HepG2 (cell line): ENCODE results near the gene KCNS1. TPM values are rescaled to one million over a fixed set of nuclear protein-coding genes. Genes with fewer than 3 reads are reported as not detected.

Source experiments
- KDM1A ChIP-seq: IDR thresholded peaks from 2 replicates; pipeline ENCODE4 v1.6.1; 2016; ENCODE audit warnings: missing compliant biosample characterization
- KMT2B ChIP-seq: IDR thresholded peaks from 2 replicates; pipeline ENCODE4 v1.6.1; 2016; ENCODE audit warnings: missing genetic modification reagents, missing compliant biosample characterization
- PCBP2 ChIP-seq: fragments of 200-400 bp; formaldehyde crosslinking; optimal IDR thresholded peaks from 2 replicates; pipeline ENCODE3; 2018; ENCODE audit warnings: low read length, low read depth; ENCODE audit not compliant: poor library complexity, severe bottlenecking
- PPARG ChIP-seq: conservative IDR thresholded peaks from 2 replicates; pipeline ENCODE4 v1.6.1; 2016; ENCODE audit warnings: missing biosample characterization, missing genetic modification reagents
- SP5 ChIP-seq: IDR thresholded peaks from 2 replicates; pipeline ENCODE4 v1.6.1; 2016; ENCODE audit warnings: low read depth, borderline replicate concordance
- YEATS2 ChIP-seq: sonication (generic); formaldehyde crosslinking; IDR thresholded peaks from 2 replicates; pipeline ENCODE4 v1.4.0; 2020; ENCODE audit warnings: missing genetic modification reagents, borderline replicate concordance
- ZBTB7A ChIP-seq: sonication (generic); formaldehyde crosslinking; IDR thresholded peaks from 2 replicates; pipeline ENCODE4 v1.8.0; 2022; ENCODE audit warnings: mild to moderate bottlenecking, missing genetic modification reagents
- ZMYM3 ChIP-seq: sonication (generic); formaldehyde crosslinking; IDR thresholded peaks from 2 replicates; pipeline ENCODE4 v1.5.1; 2020; ENCODE audit warnings: mild to moderate bottlenecking, missing genetic modification reagents
- ZNF468 ChIP-seq: sonication (generic); formaldehyde crosslinking; IDR thresholded peaks from 2 replicates; pipeline ENCODE4 v1.8.0; 2022; ENCODE audit warnings: mild to moderate bottlenecking, moderate library complexity, missing genetic modification reagents
- ZNF552 ChIP-seq: sonication (generic); formaldehyde crosslinking; IDR thresholded peaks from 2 replicates; pipeline ENCODE4 v1.9.0; 2022; ENCODE audit warnings: missing genetic modification reagents, mild to moderate bottlenecking, borderline replicate concordance
- ZNF598 ChIP-seq: sonication (generic); formaldehyde crosslinking; IDR thresholded peaks from 2 replicates; pipeline ENCODE4 v1.5.1; 2020; ENCODE audit warnings: mild to moderate bottlenecking, missing genetic modification reagents, borderline replicate concordance
- polyA plus RNA-seq, 8 experiments: library from polyadenylated mRNA; depleted of rRNA in 3 of 8; stranded (reverse) in 7 of 8; unstranded in 1 of 8; fragments of >200 nt; fragmentation: Illumina TruSeq in 4 of 8; extraction: Trizol in 4 of 8; gene quantifications; 2 replicates each; pipeline versions ENCODE4 v1.2.1 to v1.2.3, GENCODE V29; 2011 to 2016; ENCODE audit warnings: low read depth in 4 of 8, missing spikeins in 1 of 8, mixed read lengths in 1 of 8; ENCODE audit not compliant: insufficient read depth in 1 of 8
- total RNA-seq, 5 experiments: library from RNA; depleted of rRNA; stranded (reverse); fragments of >200 nt; fragmentation: Illumina TruSeq; extraction: Trizol; gene quantifications; 2 replicates each; pipeline ENCODE4 v1.2.3, GENCODE V29; 2016; ENCODE audit warnings: low read depth in 1 of 5
- TF ChIP-seq, protein P1 (sequence below): sonication (generic); formaldehyde crosslinking; IDR thresholded peaks from 2 replicates; pipeline ENCODE4 v1.4.0; 2020; ENCODE audit warnings: missing genetic modification reagents
- TF ChIP-seq, protein P2 (sequence below): sonication (generic); formaldehyde crosslinking; IDR thresholded peaks from 2 replicates; pipeline ENCODE4 v1.4.0; 2020; ENCODE audit warnings: mild to moderate bottlenecking, missing genetic modification reagents
- TF ChIP-seq, protein P3 (sequence below): sonication (generic); formaldehyde crosslinking; IDR thresholded peaks from 2 replicates; pipeline ENCODE4 v1.5.0; 2020; ENCODE audit warnings: mild to moderate bottlenecking, missing genetic modification reagents, borderline replicate concordance
- TF ChIP-seq, protein P4 (sequence below): sonication (generic); formaldehyde crosslinking; conservative IDR thresholded peaks from 2 replicates; pipeline ENCODE4 v1.4.0; 2020; ENCODE audit warnings: mild to moderate bottlenecking, missing genetic modification reagents, moderate library complexity
- TF ChIP-seq, protein P5 (sequence below): sonication (generic); formaldehyde crosslinking; IDR thresholded peaks from 2 replicates; pipeline ENCODE4 v1.4.0; 2020; ENCODE audit warnings: missing genetic modification reagents, mild to moderate bottlenecking, borderline replicate concordance

Gene KCNS1
- total and polyA plus RNA-seq, 2 of the 13 experiments (the other 11 are each of a cell fraction or from before 2014, with no cell fraction given): 0.03 TPM; not detected in 1

DNA sequence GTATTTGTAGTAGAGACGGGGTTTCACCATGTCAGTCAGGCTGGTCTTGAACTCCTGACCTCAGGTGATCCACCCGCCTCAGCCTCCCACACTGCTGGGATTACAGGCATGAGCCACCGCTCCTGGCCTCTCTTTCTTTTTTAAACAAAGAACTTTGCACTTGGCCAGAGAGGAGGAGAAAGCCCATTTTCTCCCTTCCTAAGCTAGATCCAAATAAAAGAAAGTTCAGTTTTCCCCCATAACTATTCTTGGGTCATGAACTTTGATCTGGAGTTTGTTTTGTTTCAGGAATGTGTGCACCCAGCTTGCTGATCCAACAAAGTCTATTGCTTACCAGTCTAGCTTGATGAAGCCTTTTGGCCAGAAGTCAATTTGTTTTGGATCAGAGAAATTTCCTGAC, 23.4 kb downstream of the KCNS1 start (continued):
- TF ChIP-seq, protein P1, sequence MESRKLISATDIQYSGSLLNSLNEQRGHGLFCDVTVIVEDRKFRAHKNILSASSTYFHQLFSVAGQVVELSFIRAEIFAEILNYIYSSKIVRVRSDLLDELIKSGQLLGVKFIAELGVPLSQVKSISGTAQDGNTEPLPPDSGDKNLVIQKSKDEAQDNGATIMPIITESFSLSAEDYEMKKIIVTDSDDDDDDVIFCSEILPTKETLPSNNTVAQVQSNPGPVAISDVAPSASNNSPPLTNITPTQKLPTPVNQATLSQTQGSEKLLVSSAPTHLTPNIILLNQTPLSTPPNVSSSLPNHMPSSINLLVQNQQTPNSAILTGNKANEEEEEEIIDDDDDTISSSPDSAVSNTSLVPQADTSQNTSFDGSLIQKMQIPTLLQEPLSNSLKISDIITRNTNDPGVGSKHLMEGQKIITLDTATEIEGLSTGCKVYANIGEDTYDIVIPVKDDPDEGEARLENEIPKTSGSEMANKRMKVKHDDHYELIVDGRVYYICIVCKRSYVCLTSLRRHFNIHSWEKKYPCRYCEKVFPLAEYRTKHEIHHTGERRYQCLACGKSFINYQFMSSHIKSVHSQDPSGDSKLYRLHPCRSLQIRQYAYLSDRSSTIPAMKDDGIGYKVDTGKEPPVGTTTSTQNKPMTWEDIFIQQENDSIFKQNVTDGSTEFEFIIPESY (CRISPR knock-in tag): peak; percentile 56; the same call in 1 of the 2 replicates
- TF ChIP-seq, protein P2, sequence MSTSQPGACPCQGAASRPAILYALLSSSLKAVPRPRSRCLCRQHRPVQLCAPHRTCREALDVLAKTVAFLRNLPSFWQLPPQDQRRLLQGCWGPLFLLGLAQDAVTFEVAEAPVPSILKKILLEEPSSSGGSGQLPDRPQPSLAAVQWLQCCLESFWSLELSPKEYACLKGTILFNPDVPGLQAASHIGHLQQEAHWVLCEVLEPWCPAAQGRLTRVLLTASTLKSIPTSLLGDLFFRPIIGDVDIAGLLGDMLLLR (CRISPR knock-in tag): no peak
- TF ChIP-seq KDM1A (peak; percentile 89), ZNF598 (CRISPR knock-in tag) (no peak), PCBP2 (no peak), PPARG (CRISPR knock-in tag) (0 out of 2 replicates have a peak, but pooled peaks have one; percentile 63), YEATS2 (CRISPR knock-in tag) (peak; percentile 11; the same call in 1 of the 2 replicates), ZNF552 (CRISPR knock-in tag) (no peak), KMT2B (CRISPR knock-in tag) (0 out of 2 replicates have a peak, but pooled peaks have one; percentile 31), ZBTB7A (CRISPR knock-in tag) (no peak), ZMYM3 (peak; percentile 94), ZNF468 (CRISPR knock-in tag) (no peak), SP5 (CRISPR knock-in tag) (peak; percentile 68)
- TF ChIP-seq, protein P3, sequence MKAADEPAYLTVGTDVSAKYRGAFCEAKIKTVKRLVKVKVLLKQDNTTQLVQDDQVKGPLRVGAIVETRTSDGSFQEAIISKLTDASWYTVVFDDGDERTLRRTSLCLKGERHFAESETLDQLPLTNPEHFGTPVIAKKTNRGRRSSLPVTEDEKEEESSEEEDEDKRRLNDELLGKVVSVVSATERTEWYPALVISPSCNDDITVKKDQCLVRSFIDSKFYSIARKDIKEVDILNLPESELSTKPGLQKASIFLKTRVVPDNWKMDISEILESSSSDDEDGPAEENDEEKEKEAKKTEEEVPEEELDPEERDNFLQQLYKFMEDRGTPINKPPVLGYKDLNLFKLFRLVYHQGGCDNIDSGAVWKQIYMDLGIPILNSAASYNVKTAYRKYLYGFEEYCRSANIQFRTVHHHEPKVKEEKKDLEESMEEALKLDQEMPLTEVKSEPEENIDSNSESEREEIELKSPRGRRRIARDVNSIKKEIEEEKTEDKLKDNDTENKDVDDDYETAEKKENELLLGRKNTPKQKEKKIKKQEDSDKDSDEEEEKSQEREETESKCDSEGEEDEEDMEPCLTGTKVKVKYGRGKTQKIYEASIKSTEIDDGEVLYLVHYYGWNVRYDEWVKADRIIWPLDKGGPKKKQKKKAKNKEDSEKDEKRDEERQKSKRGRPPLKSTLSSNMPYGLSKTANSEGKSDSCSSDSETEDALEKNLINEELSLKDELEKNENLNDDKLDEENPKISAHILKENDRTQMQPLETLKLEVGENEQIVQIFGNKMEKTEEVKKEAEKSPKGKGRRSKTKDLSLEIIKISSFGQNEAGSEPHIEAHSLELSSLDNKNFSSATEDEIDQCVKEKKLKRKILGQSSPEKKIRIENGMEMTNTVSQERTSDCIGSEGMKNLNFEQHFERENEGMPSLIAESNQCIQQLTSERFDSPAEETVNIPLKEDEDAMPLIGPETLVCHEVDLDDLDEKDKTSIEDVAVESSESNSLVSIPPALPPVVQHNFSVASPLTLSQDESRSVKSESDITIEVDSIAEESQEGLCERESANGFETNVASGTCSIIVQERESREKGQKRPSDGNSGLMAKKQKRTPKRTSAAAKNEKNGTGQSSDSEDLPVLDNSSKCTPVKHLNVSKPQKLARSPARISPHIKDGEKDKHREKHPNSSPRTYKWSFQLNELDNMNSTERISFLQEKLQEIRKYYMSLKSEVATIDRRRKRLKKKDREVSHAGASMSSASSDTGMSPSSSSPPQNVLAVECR: peak; percentile 35; the same call in 1 of the 2 replicates
- TF ChIP-seq, protein P4, sequence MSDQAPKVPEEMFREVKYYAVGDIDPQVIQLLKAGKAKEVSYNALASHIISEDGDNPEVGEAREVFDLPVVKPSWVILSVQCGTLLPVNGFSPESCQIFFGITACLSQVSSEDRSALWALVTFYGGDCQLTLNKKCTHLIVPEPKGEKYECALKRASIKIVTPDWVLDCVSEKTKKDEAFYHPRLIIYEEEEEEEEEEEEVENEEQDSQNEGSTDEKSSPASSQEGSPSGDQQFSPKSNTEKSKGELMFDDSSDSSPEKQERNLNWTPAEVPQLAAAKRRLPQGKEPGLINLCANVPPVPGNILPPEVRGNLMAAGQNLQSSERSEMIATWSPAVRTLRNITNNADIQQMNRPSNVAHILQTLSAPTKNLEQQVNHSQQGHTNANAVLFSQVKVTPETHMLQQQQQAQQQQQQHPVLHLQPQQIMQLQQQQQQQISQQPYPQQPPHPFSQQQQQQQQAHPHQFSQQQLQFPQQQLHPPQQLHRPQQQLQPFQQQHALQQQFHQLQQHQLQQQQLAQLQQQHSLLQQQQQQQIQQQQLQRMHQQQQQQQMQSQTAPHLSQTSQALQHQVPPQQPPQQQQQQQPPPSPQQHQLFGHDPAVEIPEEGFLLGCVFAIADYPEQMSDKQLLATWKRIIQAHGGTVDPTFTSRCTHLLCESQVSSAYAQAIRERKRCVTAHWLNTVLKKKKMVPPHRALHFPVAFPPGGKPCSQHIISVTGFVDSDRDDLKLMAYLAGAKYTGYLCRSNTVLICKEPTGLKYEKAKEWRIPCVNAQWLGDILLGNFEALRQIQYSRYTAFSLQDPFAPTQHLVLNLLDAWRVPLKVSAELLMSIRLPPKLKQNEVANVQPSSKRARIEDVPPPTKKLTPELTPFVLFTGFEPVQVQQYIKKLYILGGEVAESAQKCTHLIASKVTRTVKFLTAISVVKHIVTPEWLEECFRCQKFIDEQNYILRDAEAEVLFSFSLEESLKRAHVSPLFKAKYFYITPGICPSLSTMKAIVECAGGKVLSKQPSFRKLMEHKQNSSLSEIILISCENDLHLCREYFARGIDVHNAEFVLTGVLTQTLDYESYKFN (CRISPR knock-in tag): peak; percentile 91
- TF ChIP-seq, protein P5, sequence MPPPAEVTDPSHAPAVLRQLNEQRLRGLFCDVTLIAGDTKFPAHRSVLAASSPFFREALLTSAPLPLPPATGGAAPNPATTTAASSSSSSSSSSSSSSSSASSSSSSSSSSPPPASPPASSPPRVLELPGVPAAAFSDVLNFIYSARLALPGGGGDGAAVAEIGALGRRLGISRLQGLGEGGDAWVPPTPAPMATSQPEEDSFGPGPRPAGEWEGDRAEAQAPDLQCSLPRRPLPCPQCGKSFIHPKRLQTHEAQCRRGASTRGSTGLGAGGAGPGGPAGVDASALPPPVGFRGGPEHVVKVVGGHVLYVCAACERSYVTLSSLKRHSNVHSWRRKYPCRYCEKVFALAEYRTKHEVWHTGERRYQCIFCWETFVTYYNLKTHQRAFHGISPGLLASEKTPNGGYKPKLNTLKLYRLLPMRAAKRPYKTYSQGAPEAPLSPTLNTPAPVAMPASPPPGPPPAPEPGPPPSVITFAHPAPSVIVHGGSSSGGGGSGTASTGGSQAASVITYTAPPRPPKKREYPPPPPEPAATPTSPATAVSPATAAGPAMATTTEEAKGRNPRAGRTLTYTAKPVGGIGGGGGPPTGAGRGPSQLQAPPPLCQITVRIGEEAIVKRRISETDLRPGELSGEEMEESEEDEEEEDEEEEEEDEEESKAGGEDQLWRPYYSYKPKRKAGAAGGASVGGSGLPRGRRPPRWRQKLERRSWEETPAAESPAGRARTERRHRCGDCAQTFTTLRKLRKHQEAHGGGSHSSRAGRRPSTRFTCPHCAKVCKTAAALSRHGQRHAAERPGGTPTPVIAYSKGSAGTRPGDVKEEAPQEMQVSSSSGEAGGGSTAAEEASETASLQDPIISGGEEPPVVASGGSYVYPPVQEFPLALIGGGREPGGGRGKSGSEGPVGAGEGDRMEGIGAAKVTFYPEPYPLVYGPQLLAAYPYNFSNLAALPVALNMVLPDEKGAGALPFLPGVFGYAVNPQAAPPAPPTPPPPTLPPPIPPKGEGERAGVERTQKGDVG (CRISPR knock-in tag): peak; percentile 65; the same call in 1 of the 2 replicates
